Measurements from ENCODE around the gene VPS54.
"Not testable (repeated sequence)": the region's sequence is repeated elsewhere in the genome, so short reads cannot be mapped to it uniquely, and the experiment has no call there.

The VPS54 gene

GRCh38 chr2:63853527-63854310, 165.5 kb downstream of the VPS54 start:
- H3K36me3 ChIP-seq (ENCODE audit: control insufficient read depth, insufficient read depth, low read length): peaks cover 14% of the 10 kb centered on the region
- peaks cover 49% of the 10 kb centered on the region for H3K4me1 ChIP-seq (ENCODE audit: control insufficient read depth, insufficient read depth, low read length)
- no peaks in the 10 kb centered on the region for H3K9me3 ChIP-seq (ENCODE audit: control insufficient read depth, insufficient read depth, low read length)
- peak overlapping the region; percentile 28 for H3K9ac ChIP-seq (ENCODE audit: low read depth, low read length)
- no peaks in the 10 kb centered on the region for H3K27me3 ChIP-seq (ENCODE audit: control insufficient read depth, insufficient read depth, low read length)
- H3K4me3 ChIP-seq (ENCODE audit: low read depth, low read length): peak overlapping the region; percentile 14

DNA sequence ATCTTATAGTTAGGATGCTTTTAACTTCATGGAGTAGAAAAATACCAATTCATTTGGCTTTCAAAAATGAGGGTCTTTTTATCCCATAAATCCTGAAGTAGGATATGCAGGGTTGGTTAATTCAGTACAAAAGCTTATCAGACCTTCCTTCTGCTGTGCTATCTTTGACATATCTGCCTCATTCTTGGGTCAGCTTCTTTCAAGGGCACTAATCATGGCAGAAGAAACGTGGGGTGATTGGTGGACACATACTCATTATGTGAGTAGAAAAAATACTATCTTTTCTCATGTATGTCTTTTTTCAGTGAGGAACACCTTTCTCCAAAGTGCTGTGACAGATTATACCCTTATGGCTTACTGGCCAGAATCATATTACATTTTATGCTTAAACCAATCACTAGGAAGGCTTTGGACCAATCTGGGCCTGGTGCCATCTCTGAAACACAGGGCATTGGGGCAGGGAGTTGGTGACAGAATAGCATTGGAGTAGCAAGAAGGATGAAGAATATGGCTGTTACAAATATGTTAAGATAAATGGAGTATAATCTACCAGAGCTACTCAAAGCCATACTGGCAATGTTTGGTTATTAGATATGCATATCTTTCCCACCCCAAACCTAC, 167.4 kb downstream of the VPS54 start:
- peaks cover 5% of the 10 kb centered on the region for H3K36me3 ChIP-seq (ENCODE audit: control insufficient read depth, insufficient read depth, low read length)
- no peaks in the 10 kb centered on the region for H3K9me3 ChIP-seq (ENCODE audit: control insufficient read depth, insufficient read depth, low read length)
- peak overlapping the region; percentile 18 for H3K9ac ChIP-seq (ENCODE audit: low read depth, low read length)
- H3K4me3 ChIP-seq (ENCODE audit: low read depth, low read length): peak overlapping the region; percentile 9
- peaks cover 49% of the 10 kb centered on the region for H3K4me1 ChIP-seq (ENCODE audit: control insufficient read depth, insufficient read depth, low read length)
- no peaks in the 10 kb centered on the region for H3K27me3 ChIP-seq (ENCODE audit: control insufficient read depth, insufficient read depth, low read length)

DNA sequence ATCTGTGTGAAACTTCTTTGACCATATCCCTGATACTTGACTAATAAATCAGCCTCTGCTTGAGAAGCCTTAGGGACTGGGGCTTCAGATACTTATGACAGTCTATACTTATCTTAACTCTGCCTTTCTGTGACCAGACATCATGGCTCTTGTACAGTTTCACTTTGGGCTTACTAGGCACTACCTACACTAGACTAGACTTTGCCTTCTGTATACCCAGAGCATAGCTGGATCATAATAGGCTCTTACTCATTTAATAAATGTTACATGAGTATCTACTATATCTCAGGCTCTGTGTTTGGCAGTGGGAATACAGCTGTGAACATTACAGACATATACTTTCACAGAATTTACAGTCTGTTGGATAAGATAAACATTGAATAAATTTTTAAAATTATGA, 168.6 kb downstream of the VPS54 start:
- peak overlapping the region; percentile 1 for H3K4me3 ChIP-seq (ENCODE audit: low read depth, low read length)
- no peaks in the 10 kb centered on the region for H3K9me3 ChIP-seq (ENCODE audit: control insufficient read depth, insufficient read depth, low read length)
- no peaks in the 10 kb centered on the region for H3K27me3 ChIP-seq (ENCODE audit: control insufficient read depth, insufficient read depth, low read length)
- no peak overlapping the region for H3K9ac ChIP-seq (ENCODE audit: low read depth, low read length)
- H3K4me1 ChIP-seq (ENCODE audit: control insufficient read depth, insufficient read depth, low read length): peaks cover 44% of the 10 kb centered on the region
- H3K36me3 ChIP-seq (ENCODE audit: control insufficient read depth, insufficient read depth, low read length): peaks cover under 1% of the 10 kb centered on the region

- Histone ChIP-seq H3K9ac (ENCODE audit: low read depth, low read length) (no peak overlapping the region), H3K9me3 (ENCODE audit: control insufficient read depth, insufficient read depth, low read length) (no peaks in the 10 kb centered on the region), H3K4me1 (ENCODE audit: control insufficient read depth, insufficient read depth, low read length) (peaks cover 44% of the 10 kb centered on the region), H3K4me3 (ENCODE audit: low read depth, low read length) (peak overlapping the region; percentile 1), H3K36me3 (ENCODE audit: control insufficient read depth, insufficient read depth, low read length) (no peaks in the 10 kb centered on the region), H3K27me3 (ENCODE audit: control insufficient read depth, insufficient read depth, low read length) (no peaks in the 10 kb centered on the region)
Observed at GRCh38 chr2:63850204-63850571, 169.0 kb downstream of the VPS54 start.

- Histone ChIP-seq H3K4me1 (ENCODE audit: control insufficient read depth, insufficient read depth, low read length) (peaks cover 40% of the 10 kb centered on the region), H3K4me3 (ENCODE audit: low read depth, low read length) (peak overlapping the region; percentile 45), H3K9me3 (ENCODE audit: control insufficient read depth, insufficient read depth, low read length) (no peaks in the 10 kb centered on the region), H3K27me3 (ENCODE audit: control insufficient read depth, insufficient read depth, low read length) (no peaks in the 10 kb centered on the region), H3K36me3 (ENCODE audit: control insufficient read depth, insufficient read depth, low read length) (no peaks in the 10 kb centered on the region), H3K9ac (ENCODE audit: low read depth, low read length) (peak overlapping the region; percentile 62)
Observed at GRCh38 chr2:63849381-63850203, 169.6 kb downstream of the VPS54 start.

GRCh38 chr2:63847571-63847970, 171.7 kb downstream of the VPS54 start:
- Histone ChIP-seq H3K4me3 (ENCODE audit: low read depth, low read length) (peak overlapping the region; percentile 95), H3K9ac (ENCODE audit: low read depth, low read length) (peak overlapping the region; percentile 74), H3K4me1 (ENCODE audit: control insufficient read depth, insufficient read depth, low read length) (peaks cover 25% of the 10 kb centered on the region)
- not testable (repeated sequence) for H3K36me3 ChIP-seq (ENCODE audit: control insufficient read depth, insufficient read depth, low read length); H3K27me3 ChIP-seq (ENCODE audit: control insufficient read depth, insufficient read depth, low read length); H3K9me3 ChIP-seq (ENCODE audit: control insufficient read depth, insufficient read depth, low read length)

DNA sequence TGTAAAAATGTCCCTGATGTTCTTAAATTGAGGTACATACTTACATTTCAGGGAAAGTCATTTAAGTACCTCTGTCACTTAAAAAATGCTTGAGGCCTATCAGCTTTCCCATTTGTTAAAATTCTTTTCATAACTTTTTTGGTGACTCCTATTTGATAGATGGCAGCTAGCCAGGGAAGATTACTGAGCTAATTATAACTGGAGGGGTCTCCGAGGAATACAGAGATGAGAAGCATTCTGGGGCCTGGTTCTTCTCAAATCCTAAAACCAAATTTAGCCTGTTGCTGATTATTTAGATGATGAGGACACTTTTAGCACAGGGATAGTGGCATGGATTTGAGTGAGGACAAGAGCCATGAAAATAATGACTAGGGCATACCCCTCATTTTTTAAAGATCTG, 172.7 kb downstream of the VPS54 start:
- Histone ChIP-seq H3K9me3 (ENCODE audit: control insufficient read depth, insufficient read depth, low read length) (no peaks in the 10 kb centered on the region), H3K9ac (ENCODE audit: low read depth, low read length) (peak overlapping the region; percentile 97), H3K4me1 (ENCODE audit: control insufficient read depth, insufficient read depth, low read length) (peaks cover 15% of the 10 kb centered on the region), H3K36me3 (ENCODE audit: control insufficient read depth, insufficient read depth, low read length) (no peaks in the 10 kb centered on the region), H3K27me3 (ENCODE audit: control insufficient read depth, insufficient read depth, low read length) (no peaks in the 10 kb centered on the region), H3K4me3 (ENCODE audit: low read depth, low read length) (peak overlapping the region; percentile 95)

- Histone ChIP-seq H3K4me1 (ENCODE audit: control insufficient read depth, insufficient read depth, low read length) (peaks cover 9% of the 10 kb centered on the region), H3K9ac (ENCODE audit: low read depth, low read length) (peak overlapping the region; percentile 97), H3K27me3 (ENCODE audit: control insufficient read depth, insufficient read depth, low read length) (no peaks in the 10 kb centered on the region), H3K9me3 (ENCODE audit: control insufficient read depth, insufficient read depth, low read length) (no peaks in the 10 kb centered on the region), H3K36me3 (ENCODE audit: control insufficient read depth, insufficient read depth, low read length) (no peaks in the 10 kb centered on the region), H3K4me3 (ENCODE audit: low read depth, low read length) (peak overlapping the region; percentile 95)
Observed at GRCh38 chr2:63845866-63846265, 173.4 kb downstream of the VPS54 start.

DNA sequence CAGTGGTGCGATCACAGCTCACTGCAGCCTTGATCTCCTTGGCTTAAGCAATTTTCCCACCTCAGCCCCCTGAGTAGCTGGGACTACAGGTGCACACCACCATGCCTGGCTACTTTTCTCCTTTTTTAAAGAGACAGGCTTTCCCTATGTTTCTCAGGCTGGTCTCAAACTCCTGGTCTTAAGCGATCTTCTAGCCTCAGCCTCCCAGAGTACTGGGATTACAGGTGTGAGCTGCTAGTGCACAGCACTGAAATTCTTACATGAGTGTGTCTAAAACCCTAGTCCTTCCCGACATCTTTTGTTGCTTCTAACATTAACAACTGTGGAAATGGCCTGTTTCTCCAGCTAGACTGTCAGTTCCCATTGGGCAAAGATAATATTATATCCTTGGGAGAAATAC, 174.6 kb downstream of the VPS54 start:
- Histone ChIP-seq H3K9ac (ENCODE audit: low read depth, low read length) (peak overlapping the region; percentile 97), H3K4me1 (ENCODE audit: control insufficient read depth, insufficient read depth, low read length) (peaks cover 5% of the 10 kb centered on the region), H3K4me3 (ENCODE audit: low read depth, low read length) (peak overlapping the region; percentile 95)

DNA sequence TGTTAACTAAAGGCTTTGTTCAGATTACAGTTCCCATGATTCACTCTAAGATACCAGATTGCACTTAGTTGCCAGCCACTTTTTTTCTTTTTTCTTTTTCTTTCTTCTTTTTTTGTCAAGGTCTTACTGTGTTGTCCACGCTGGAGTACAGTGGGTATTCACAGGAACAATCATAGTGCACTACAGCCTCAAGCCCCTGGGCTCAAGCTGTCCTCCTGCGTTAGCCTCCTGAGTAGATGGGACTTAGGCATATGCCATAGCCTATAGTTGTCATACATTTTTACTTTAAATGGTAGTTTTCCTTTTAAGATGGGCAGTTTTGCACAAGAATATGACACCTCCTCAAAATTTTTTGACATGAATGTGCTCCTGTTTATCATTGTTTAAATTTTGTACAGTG, 175.4 kb downstream of the VPS54 start:
- peak overlapping the region; percentile 97 for H3K9ac ChIP-seq (ENCODE audit: low read depth, low read length)
- no peaks in the 10 kb centered on the region for H3K36me3 ChIP-seq (ENCODE audit: control insufficient read depth, insufficient read depth, low read length)
- no peaks in the 10 kb centered on the region for H3K27me3 ChIP-seq (ENCODE audit: control insufficient read depth, insufficient read depth, low read length)
- peak overlapping the region; percentile 95 for H3K4me3 ChIP-seq (ENCODE audit: low read depth, low read length)
- H3K4me1 ChIP-seq (ENCODE audit: control insufficient read depth, insufficient read depth, low read length): peaks cover 6% of the 10 kb centered on the region
- H3K9me3 ChIP-seq (ENCODE audit: control insufficient read depth, insufficient read depth, low read length): no peaks in the 10 kb centered on the region

More for the DNA sequence above, 174.6 kb downstream of the VPS54 start:
- Histone ChIP-seq H3K9me3 (ENCODE audit: control insufficient read depth, insufficient read depth, low read length) (no peaks in the 10 kb centered on the region), H3K27me3 (ENCODE audit: control insufficient read depth, insufficient read depth, low read length) (no peaks in the 10 kb centered on the region), H3K36me3 (ENCODE audit: control insufficient read depth, insufficient read depth, low read length) (no peaks in the 10 kb centered on the region)

- no peaks in the 10 kb centered on the region for H3K27me3 ChIP-seq (ENCODE audit: control insufficient read depth, insufficient read depth, low read length)
- H3K4me1 ChIP-seq (ENCODE audit: control insufficient read depth, insufficient read depth, low read length): peaks cover 6% of the 10 kb centered on the region
- H3K36me3 ChIP-seq (ENCODE audit: control insufficient read depth, insufficient read depth, low read length): no peaks in the 10 kb centered on the region
- no peaks in the 10 kb centered on the region for H3K9me3 ChIP-seq (ENCODE audit: control insufficient read depth, insufficient read depth, low read length)
- peak overlapping the region; percentile 97 for H3K9ac ChIP-seq (ENCODE audit: low read depth, low read length)
- H3K4me3 ChIP-seq (ENCODE audit: low read depth, low read length): peak overlapping the region; percentile 95
Observed at GRCh38 chr2:63843093-63843492, 176.1 kb downstream of the VPS54 start.
